ENCODE data around the gene KIF17. TPM values are rescaled to one million over a fixed set of nuclear protein-coding genes. Genes with fewer than 3 reads are reported as not detected.
A peak's percentile ranks its signal among the peaks of the same experiment; 100 is the strongest.

KIF17 gene
- total RNA-seq, 1 donor from 2014 or later, result 2.2 TPM

DNA sequence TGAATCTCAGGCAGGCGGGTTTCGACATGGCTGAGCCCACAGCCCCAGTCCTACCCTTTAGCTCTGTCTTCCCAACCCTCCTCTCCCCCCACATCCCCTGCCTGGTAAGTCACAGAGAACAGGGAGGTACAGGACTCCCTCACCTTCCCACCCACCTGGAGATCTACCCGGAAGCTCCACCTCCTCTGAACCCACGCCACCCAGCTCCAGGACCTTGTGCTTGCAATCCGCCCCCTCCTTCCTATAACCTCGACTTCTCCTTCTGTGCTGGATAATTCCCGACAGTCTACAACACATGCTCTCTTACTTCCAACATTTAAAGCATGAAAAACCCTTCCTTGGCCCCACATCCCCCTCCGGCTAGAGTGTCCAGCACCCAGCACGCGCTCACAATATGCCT lies 22.3 kb downstream of the KIF17 start:
- H3K27ac Mint-ChIP-seq, result peak overlapping the region; percentile 3
- peaks cover 4% of the 10 kb centered on the region for H3K27me3 Mint-ChIP-seq (ENCODE audit: insufficient read depth, low read depth)
- H3K9ac ChIP-seq, result no peak overlapping the region

DNA sequence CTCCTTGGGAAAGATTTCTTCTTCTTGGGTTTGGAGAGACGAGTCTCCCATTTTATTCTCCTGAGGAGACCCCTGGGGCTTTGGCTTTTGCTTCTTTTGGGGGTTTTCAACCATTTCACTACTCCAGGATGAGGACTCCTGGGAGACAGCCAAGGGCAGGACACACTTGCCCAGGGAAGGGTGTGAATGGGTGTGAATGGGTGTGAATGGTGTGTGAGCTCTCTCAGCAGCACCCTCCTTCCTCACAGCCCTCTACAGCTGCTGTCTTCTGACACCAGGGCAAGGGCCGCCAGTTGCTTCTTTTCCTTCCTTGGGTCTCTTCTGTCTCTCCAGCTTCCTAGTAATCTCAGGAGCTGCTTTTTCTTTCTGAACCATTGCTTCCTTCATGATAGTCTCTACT lies 24.2 kb downstream of the KIF17 start:
- TF ChIP-seq EZH2 (IDR thresholded peaks at IDR 0.05) (no peak), EZH2phosphoT487 (IDR thresholded peaks at IDR 0.05) (no peak)
- TF ChIP-seq, protein P1, sequence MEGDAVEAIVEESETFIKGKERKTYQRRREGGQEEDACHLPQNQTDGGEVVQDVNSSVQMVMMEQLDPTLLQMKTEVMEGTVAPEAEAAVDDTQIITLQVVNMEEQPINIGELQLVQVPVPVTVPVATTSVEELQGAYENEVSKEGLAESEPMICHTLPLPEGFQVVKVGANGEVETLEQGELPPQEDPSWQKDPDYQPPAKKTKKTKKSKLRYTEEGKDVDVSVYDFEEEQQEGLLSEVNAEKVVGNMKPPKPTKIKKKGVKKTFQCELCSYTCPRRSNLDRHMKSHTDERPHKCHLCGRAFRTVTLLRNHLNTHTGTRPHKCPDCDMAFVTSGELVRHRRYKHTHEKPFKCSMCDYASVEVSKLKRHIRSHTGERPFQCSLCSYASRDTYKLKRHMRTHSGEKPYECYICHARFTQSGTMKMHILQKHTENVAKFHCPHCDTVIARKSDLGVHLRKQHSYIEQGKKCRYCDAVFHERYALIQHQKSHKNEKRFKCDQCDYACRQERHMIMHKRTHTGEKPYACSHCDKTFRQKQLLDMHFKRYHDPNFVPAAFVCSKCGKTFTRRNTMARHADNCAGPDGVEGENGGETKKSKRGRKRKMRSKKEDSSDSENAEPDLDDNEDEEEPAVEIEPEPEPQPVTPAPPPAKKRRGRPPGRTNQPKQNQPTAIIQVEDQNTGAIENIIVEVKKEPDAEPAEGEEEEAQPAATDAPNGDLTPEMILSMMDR (IDR thresholded peaks at IDR 0.05), result no peak
- Mint-ChIP-seq H3K27ac (no peak overlapping the region), H3K9me3 (peaks cover 6% of the 10 kb centered on the region), H3K4me1 (peaks cover 18% of the 10 kb centered on the region), H3K4me3 (no peak overlapping the region), H3K27me3 (ENCODE audit: insufficient read depth, low read depth) (peaks cover 4% of the 10 kb centered on the region), H3K36me3 (peaks cover 3% of the 10 kb centered on the region)
- Histone ChIP-seq H4K20me1 (ENCODE audit: low read depth) (no peaks in the 10 kb centered on the region), H3K4me2 (no peak overlapping the region), H3K4me3 (no peak overlapping the region), H3K4me1 (peaks cover 3% of the 10 kb centered on the region), H3K27ac (no peak overlapping the region), H3K9ac (no peak overlapping the region), H3F3A (ENCODE audit: low read depth) (peaks cover 21% of the 10 kb centered on the region), H3K36me3 (no peaks in the 10 kb centered on the region), H3K79me2 (ENCODE audit: low read depth) (no peaks in the 10 kb centered on the region), H2AFZ (replicated peaks) (no peak overlapping the region), H3K27me3 (no peaks in the 10 kb centered on the region), H3K9me3 (ENCODE audit: low read depth) (no peaks in the 10 kb centered on the region)
- no peak for DNase-seq (ENCODE audit: low spot score)

More for the DNA sequence above, 22.3 kb downstream of the KIF17 start:
- no peaks in the 10 kb centered on the region for H3K79me2 ChIP-seq (ENCODE audit: low read depth)
- H3K36me3 ChIP-seq, result no peaks in the 10 kb centered on the region
- Mint-ChIP-seq H3K36me3 (peaks cover 3% of the 10 kb centered on the region), H3K9me3 (peaks cover 6% of the 10 kb centered on the region), H3K4me3 (no peak overlapping the region), H3K4me1 (peaks cover 23% of the 10 kb centered on the region)
- TF ChIP-seq EZH2phosphoT487 (IDR thresholded peaks at IDR 0.05), result no peak
- TF ChIP-seq, protein P1 (IDR thresholded peaks at IDR 0.05), result no peak
- no peak for TF ChIP-seq EZH2 (IDR thresholded peaks at IDR 0.05)
- DNase-seq (ENCODE audit: low spot score), result no peak
- H3K4me2 ChIP-seq, result no peak overlapping the region
- H3F3A ChIP-seq (ENCODE audit: low read depth), result peaks cover 21% of the 10 kb centered on the region
- H3K9me3 ChIP-seq (ENCODE audit: low read depth), result no peaks in the 10 kb centered on the region
- H3K27me3 ChIP-seq, result no peaks in the 10 kb centered on the region
- H2AFZ ChIP-seq (replicated peaks), result no peak overlapping the region
- no peak overlapping the region for H3K27ac ChIP-seq
- H3K4me3 ChIP-seq, result no peak overlapping the region
- peaks cover 3% of the 10 kb centered on the region for H3K4me1 ChIP-seq
- no peaks in the 10 kb centered on the region for H4K20me1 ChIP-seq (ENCODE audit: low read depth)

DNA sequence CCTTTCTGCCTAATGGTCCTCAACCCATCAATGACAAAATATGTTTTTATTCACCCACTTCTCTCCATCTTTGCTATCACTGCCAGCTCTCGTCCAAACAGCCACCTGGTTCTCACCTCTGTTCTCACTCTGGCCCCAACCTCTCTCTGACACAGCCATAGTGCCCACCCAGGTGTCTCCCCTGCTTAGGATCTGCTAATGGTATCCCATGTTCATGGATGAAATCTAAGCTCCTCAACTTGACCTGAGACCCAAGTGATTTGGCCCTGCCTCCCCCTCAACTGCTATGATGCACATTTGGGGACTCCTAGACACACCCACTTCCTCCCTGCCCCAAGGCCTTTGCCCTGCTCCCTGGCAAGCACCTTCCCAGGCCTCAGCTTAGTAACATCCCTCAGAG lies 25.9 kb downstream of the KIF17 start:
- H3K27me3 Mint-ChIP-seq (ENCODE audit: insufficient read depth, low read depth), result peaks cover 5% of the 10 kb centered on the region
- Histone ChIP-seq H3K27ac (no peak overlapping the region), H3K4me3 (no peak overlapping the region), H4K20me1 (ENCODE audit: low read depth) (no peaks in the 10 kb centered on the region), H3K4me1 (no peaks in the 10 kb centered on the region), H3F3A (ENCODE audit: low read depth) (peaks cover 10% of the 10 kb centered on the region), H3K4me2 (no peak overlapping the region), H3K36me3 (no peaks in the 10 kb centered on the region), H3K79me2 (ENCODE audit: low read depth) (no peaks in the 10 kb centered on the region), H3K27me3 (no peaks in the 10 kb centered on the region), H3K9me3 (ENCODE audit: low read depth) (no peaks in the 10 kb centered on the region), H3K9ac (no peak overlapping the region), H2AFZ (replicated peaks) (no peak overlapping the region)
- peak overlapping the region; percentile 61 for H3K27ac Mint-ChIP-seq
- H3K4me3 Mint-ChIP-seq, result no peak overlapping the region
- TF ChIP-seq EZH2 (IDR thresholded peaks at IDR 0.05) (no peak), EZH2phosphoT487 (IDR thresholded peaks at IDR 0.05) (no peak)
- TF ChIP-seq, protein P1 (IDR thresholded peaks at IDR 0.05), result no peak
- peaks cover 3% of the 10 kb centered on the region for H3K36me3 Mint-ChIP-seq
- peaks cover 6% of the 10 kb centered on the region for H3K9me3 Mint-ChIP-seq
- H3K4me1 Mint-ChIP-seq, result peaks cover 10% of the 10 kb centered on the region
- DNase-seq (ENCODE audit: low spot score), result no peak

Measured in neural progenitor cell (in vitro differentiated cells).